GM12892 (cell line): ENCODE data around the gene LIN9.

Experiments used
- POLR2A ChIP-seq: IDR thresholded peaks from 2 replicates; pipeline ENCODE4 v1.6.1; 2011; ENCODE audit warnings: low read depth, low read length, control low read depth
- POLR2AphosphoS5 ChIP-seq: IDR thresholded peaks from 2 replicates; pipeline ENCODE4 v1.6.1; 2011; ENCODE audit warnings: low read depth, low read length, control low read depth

GRCh38 chr1:226217273-226217672 lies 91.7 kb downstream of the LIN9 start:
- TF ChIP-seq POLR2AphosphoS5 (no peak), POLR2A (no peak)
